H1 (cell line): Measurements from ENCODE around the gene RTN4RL2. TPM values are rescaled to one million over a fixed set of nuclear protein-coding genes. Genes with fewer than 3 reads are reported as not detected.

Experiments used
- CTCF ChIA-PET: fragments of 300-600 bp; sonication (Branson Sonifier 250); formaldehyde crosslinking; loops from one replicate; lab custom pipeline; 2021; ENCODE audit not compliant: partially characterized antibody; lab: Charles Lee
- POLR2A ChIA-PET: fragments of 300-600 bp; sonication (Branson Sonifier 250); formaldehyde crosslinking; loops from one replicate; lab custom pipeline; 2021; ENCODE audit warnings: inconsistent platforms; ENCODE audit not compliant: partially characterized antibody; lab: Charles Lee
- DNase-seq, 2 experiments: peaks; one replicate each; pipeline versions ENCODE4 v3.0.0 to v3.0.0-alpha.2; 2010 to 2022; ENCODE audit warnings: low spot score in 2 of 2, low read depth in 1 of 2, mixed read lengths in 1 of 2
- FAIRE-seq: peaks from 2 replicates; lab custom pipeline; 2011; peaks lifted over from hg19 to GRCh38; lab: Jason Lieb, UNC
- H2AFZ ChIP-seq: 2 replicates; pipeline ENCODE4 v1.8.1; 2012; ENCODE audit warnings: low read length, inconsistent platforms
- H2AK5ac ChIP-seq: 2 replicates; pipeline ENCODE4 v1.6.1; 2013; ENCODE audit warnings: low read depth, low read length
- H2BK120ac ChIP-seq: replicated peaks from 2 replicates; pipeline ENCODE3; 2013; ENCODE audit warnings: low read depth, low read length, inconsistent platforms
- H2BK12ac ChIP-seq: 2 replicates; pipeline ENCODE4 v1.6.1; 2013; ENCODE audit warnings: low read depth, low read length
- H2BK15ac ChIP-seq: 2 replicates; pipeline ENCODE4 v1.6.1; 2013; ENCODE audit warnings: low read length
- H2BK20ac ChIP-seq: 2 replicates; pipeline ENCODE4 v1.6.1; 2013; ENCODE audit warnings: low read length
- H2BK5ac ChIP-seq: 2 replicates; pipeline ENCODE4 v1.6.1; 2013; ENCODE audit warnings: low read depth, low read length
- H3K14ac ChIP-seq: 2 replicates; pipeline ENCODE4 v1.6.1; 2013; ENCODE audit warnings: inconsistent platforms; ENCODE audit not compliant: insufficient read length
- H3K18ac ChIP-seq: 2 replicates; pipeline ENCODE4 v1.6.1; 2013; ENCODE audit warnings: low read length; ENCODE audit errors: extremely low read depth
- H3K23ac ChIP-seq: 2 replicates; pipeline ENCODE4 v1.6.1; 2013; ENCODE audit warnings: inconsistent platforms; ENCODE audit not compliant: insufficient read length
- H3K23me2 ChIP-seq: 2 replicates; pipeline ENCODE4 v1.6.1; 2013; ENCODE audit warnings: low read depth, low read length
- H3K27ac ChIP-seq: 2 replicates; pipeline ENCODE4 v1.6.1; 2011; ENCODE audit warnings: low read depth, low read length, inconsistent platforms
- H3K27me3 ChIP-seq, 4 experiments: replicated peaks in 1 of 4; 1 replicate in 1 of 4; 2 replicates in 3 of 4; pipeline versions ENCODE4 v1.6.1 to v1.8.1; 2011 to 2013; ENCODE audit warnings: low read length in 3 of 4, mild to moderate bottlenecking in 3 of 4, inconsistent platforms in 2 of 4, mixed read lengths in 2 of 4, moderate library complexity in 1 of 4; ENCODE audit not compliant: control insufficient read depth in 3 of 4, insufficient read depth in 3 of 4; ENCODE audit errors: extremely low read depth in 1 of 4
- H3K36me3 ChIP-seq, 4 experiments: 2 replicates each; pipeline versions ENCODE4 v1.6.1 to v1.8.1; 2011 to 2013; ENCODE audit warnings: mild to moderate bottlenecking in 4 of 4, low read length in 3 of 4, moderate library complexity in 2 of 4, control low read depth in 1 of 4, inconsistent platforms in 1 of 4; ENCODE audit not compliant: insufficient read depth in 4 of 4, control insufficient read depth in 2 of 4
- H3K4ac ChIP-seq: replicated peaks from 2 replicates; pipeline ENCODE3; 2013; ENCODE audit warnings: low read length, low read depth, mixed read lengths, inconsistent platforms; ENCODE audit not compliant: insufficient read length
- H3K4me1 ChIP-seq, 4 experiments: replicated peaks in 1 of 4; 1 replicate in 1 of 4; 2 replicates in 3 of 4; pipeline versions ENCODE4 v1.6.1 to v1.8.1; 2011 to 2013; ENCODE audit warnings: low read length in 3 of 4, inconsistent platforms in 2 of 4, mixed read lengths in 1 of 4; ENCODE audit not compliant: insufficient read depth in 4 of 4, control insufficient read depth in 3 of 4
- H3K4me2 ChIP-seq, 2 experiments: 2 replicates each; pipeline versions ENCODE4 v1.6.1 to v1.8.1; 2011 to 2013; ENCODE audit warnings: low read depth in 2 of 2, low read length in 2 of 2, control low read depth in 1 of 2, inconsistent platforms in 1 of 2, mild to moderate bottlenecking in 1 of 2; ENCODE audit not compliant: insufficient read depth in 1 of 2
- H3K4me3 ChIP-seq, 4 experiments: fragments of 200-600, 300-600 bp in 1 of 4; sonication (generic), shearing (Covaris generic), sonication (Bioruptor Twin) in 1 of 4; 2 replicates each; pipeline versions ENCODE4 v1.5.1 to v1.8.1; 2011 to 2016; ENCODE audit warnings: low read length in 4 of 4, low read depth in 3 of 4, control low read depth in 2 of 4, inconsistent platforms in 2 of 4, mild to moderate bottlenecking in 2 of 4, mixed read lengths in 1 of 4, moderate library complexity in 1 of 4; ENCODE audit not compliant: insufficient read depth in 2 of 4; ENCODE audit errors: extremely low read depth in 1 of 4
- H3K56ac ChIP-seq: replicated peaks from 2 replicates; pipeline ENCODE3; 2013; ENCODE audit warnings: low read depth, mild to moderate bottlenecking, mixed read lengths, low read length, inconsistent platforms; ENCODE audit not compliant: insufficient read length
- H3K79me1 ChIP-seq: 2 replicates; pipeline ENCODE4 v1.6.1; 2013; ENCODE audit warnings: low read depth, low read length, control low read depth
- H3K79me2 ChIP-seq, 2 experiments: 2 replicates each; pipeline versions ENCODE4 v1.6.1 to v1.8.1; 2012 to 2013; ENCODE audit warnings: low read length in 2 of 2, mild to moderate bottlenecking in 2 of 2, inconsistent platforms in 1 of 2; ENCODE audit not compliant: insufficient read depth in 2 of 2, control insufficient read depth in 1 of 2
- H3K9ac ChIP-seq, 4 experiments: replicated peaks in 1 of 4; 1 replicate in 1 of 4; 2 replicates in 3 of 4; pipeline versions ENCODE4 v1.6.1 to v1.8.1; 2011 to 2013; ENCODE audit warnings: low read depth in 3 of 4, low read length in 3 of 4, control low read depth in 2 of 4, mild to moderate bottlenecking in 2 of 4, moderate library complexity in 2 of 4, inconsistent platforms in 1 of 4; ENCODE audit errors: extremely low read depth in 1 of 4
- H3K9me3 ChIP-seq, 2 experiments: 2 replicates each; pipeline versions ENCODE4 v1.6.1 to v1.8.1; 2012 to 2013; ENCODE audit warnings: mild to moderate bottlenecking in 2 of 2, moderate library complexity in 2 of 2, control low read depth in 1 of 2, inconsistent platforms in 1 of 2, low read depth in 1 of 2, low read length in 1 of 2, mixed read lengths in 1 of 2; ENCODE audit not compliant: insufficient read depth in 2 of 2
- H4K20me1 ChIP-seq, 2 experiments: replicated peaks in 1 of 2; 2 replicates each; pipeline versions ENCODE3 to v1.8.1; 2011 to 2013; ENCODE audit warnings: inconsistent platforms in 2 of 2, low read length in 2 of 2, mild to moderate bottlenecking in 1 of 2; ENCODE audit not compliant: insufficient read depth in 2 of 2, control insufficient read depth in 1 of 2
- H4K5ac ChIP-seq: 2 replicates; pipeline ENCODE4 v1.6.1; 2013; ENCODE audit warnings: low read length, low read depth, mixed read lengths, inconsistent platforms; ENCODE audit not compliant: insufficient read length
- H4K8ac ChIP-seq: 2 replicates; pipeline ENCODE4 v1.8.0; 2013; ENCODE audit warnings: mild to moderate bottlenecking, moderate library complexity, low read length, inconsistent platforms; ENCODE audit not compliant: insufficient read depth; ENCODE audit errors: extremely low read depth
- H4K91ac ChIP-seq: replicated peaks from 2 replicates; pipeline ENCODE3; 2013; ENCODE audit warnings: low read length, mixed read lengths, inconsistent platforms; ENCODE audit not compliant: insufficient read length
- ASH2L ChIP-seq: fragments of 200-600, 300-600 bp; sonication (generic); IDR thresholded peaks from one replicate; pipeline ENCODE4 v1.7.1; 2017; ENCODE audit warnings: low read length
- EZH2 ChIP-seq: fragments of 200-600 bp; sonication (generic); IDR thresholded peaks from 2 replicates; pipeline ENCODE4 v1.7.1; 2012; ENCODE audit warnings: low read depth, mild to moderate bottlenecking, moderate library complexity, low read length, inconsistent platforms; ENCODE audit not compliant: severe bottlenecking
- KDM1A ChIP-seq: fragments of 200-600, 300-600 bp; sonication (generic); IDR thresholded peaks from 2 replicates; pipeline ENCODE4 v1.7.1; 2016; ENCODE audit warnings: mild to moderate bottlenecking, low read length, borderline replicate concordance
- KDM4A ChIP-seq: IDR thresholded peaks from one replicate; pipeline ENCODE4 v1.7.1; 2012; ENCODE audit warnings: low read depth, mild to moderate bottlenecking, moderate library complexity, low read length, inconsistent platforms; ENCODE audit not compliant: severe bottlenecking
- POU5F1 ChIP-seq: IDR thresholded peaks from 2 replicates; pipeline ENCODE4 v1.6.1; 2011; ENCODE audit warnings: low read depth, mild to moderate bottlenecking, low read length, moderate library complexity
- SAP30 ChIP-seq: fragments of 300-600 bp; sonication (generic); IDR thresholded peaks from 2 replicates; pipeline ENCODE4 v1.7.1; 2012; ENCODE audit warnings: low read length, moderate library complexity, mild to moderate bottlenecking, inconsistent platforms; ENCODE audit not compliant: insufficient read depth, insufficient replicate concordance
- SUZ12 ChIP-seq: fragments of 200-600 bp; sonication (generic); IDR thresholded peaks from 2 replicates; pipeline ENCODE4 v1.6.1; 2012; ENCODE audit warnings: mild to moderate bottlenecking, inconsistent platforms, low read length, moderate library complexity, mixed read lengths
- TAF1 ChIP-seq: IDR thresholded peaks from 2 replicates; pipeline ENCODE4 v1.6.1; 2011; ENCODE audit warnings: mild to moderate bottlenecking, low read depth, low read length
- WGBS, 2 experiments: shearing (Covaris generic) in 1 of 2; methylation state at CpG; one replicate each; pipeline versions ENCODE4 v1.1.6 to v1.1.7; 2013 to 2015; ENCODE audit warnings: low lambda C conversion rate in 2 of 2, mixed read lengths in 2 of 2, inconsistent platforms in 1 of 2, low coverage in 1 of 2, missing lambda C conversion rate in 1 of 2; ENCODE audit not compliant: insufficient replicate concordance in 2 of 2, insufficient coverage in 1 of 2, insufficient read length in 1 of 2; ENCODE audit errors: extremely low coverage in 1 of 2, missing lambda C conversion rate in 1 of 2; 5-methylcytosine and 5-hydroxymethylcytosine counted together
- polyA plus RNA-seq, 7 experiments: library from polyadenylated mRNA; depleted of rRNA in 3 of 7; stranded (reverse) in 5 of 7; unstranded in 2 of 7; fragments of >200 nt in 5 of 7; fragments of 200-250 nt in 2 of 7; gene quantifications; 1 replicate in 5 of 7; 2 replicates in 1 of 7; 4 replicates in 1 of 7; pipeline versions ENCODE4 v1.2.1 to v1.2.3, GENCODE V29; 2011 to 2013; ENCODE audit warnings: missing spikeins in 2 of 7, mixed read lengths in 2 of 7
- total RNA-seq: library from RNA; stranded (reverse); fragmentation: NEBNext Ultra II Directional; extraction: Animal tissue kit (Norgen Biotek cat#: 25700); gene quantifications from 2 replicates; pipeline ENCODE4 v1.2.1, GENCODE V29; 2021
- TF ChIP-seq, protein P1 (sequence below): IDR thresholded peaks from 2 replicates; pipeline ENCODE4 v1.6.1; 2012; ENCODE audit warnings: inconsistent platforms

The RTN4RL2 gene
- total and polyA plus RNA-seq, 2 of the 8 experiments (the other 6 are each of a cell fraction or from before 2014, with no cell fraction given): 11.4 to 23.7 TPM

DNA sequence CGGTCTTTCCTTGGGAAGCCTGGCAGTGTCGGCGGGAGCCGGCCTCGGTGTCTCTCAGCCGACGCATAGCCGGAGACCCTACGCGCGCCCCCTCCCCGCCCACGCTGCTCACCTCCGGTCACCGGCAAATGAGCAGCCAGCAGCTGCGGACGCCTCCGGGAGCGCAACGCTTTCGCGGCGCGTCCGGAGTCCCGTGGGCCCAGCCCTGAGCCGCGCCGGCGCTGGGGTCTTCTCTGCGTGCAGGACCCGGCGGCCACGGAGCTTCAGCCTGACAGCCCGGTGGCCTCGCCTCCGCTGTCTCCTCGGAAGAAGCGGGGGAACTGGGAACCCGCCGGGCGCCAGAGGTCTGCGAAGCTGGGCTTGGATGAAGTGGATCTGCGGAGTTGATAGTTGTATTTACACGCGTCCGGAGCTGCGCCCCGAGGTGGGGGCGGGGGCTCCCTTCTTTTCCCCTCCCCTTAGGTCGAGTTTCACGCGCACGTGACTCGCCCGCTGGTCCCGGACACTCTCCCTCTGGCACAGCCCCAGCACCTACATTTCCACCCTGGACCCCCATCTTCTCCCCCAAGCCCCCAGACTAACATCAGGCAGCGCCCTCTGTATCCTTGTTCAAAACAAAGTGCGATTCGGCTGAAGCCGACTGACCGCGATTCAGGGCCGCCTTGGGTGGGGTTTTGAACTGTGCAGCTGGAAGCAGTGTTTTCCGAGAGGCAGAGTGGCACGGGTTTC is 55.2 kb downstream of the RTN4RL2 start, which contains the start of gene SLC43A1:
Gene SLC43A1, minus strand, starts transcription at position 371 of the 729 bp plus-strand sequence. CDS start 1,591 bp downstream, outside the sequence.
- POLR2A ChIA-PET: interaction anchor here (0.8 to 8.4 kb wide), 20 partner anchors 10 to 192 kb away, joined by 3 to 110 read pairs (median 15); partner anchors contain the start of genes RTN4RL2, SMTNL1, TIMM10 and YPEL4
- H3K23me2 ChIP-seq: peaks cover 19% of the 10 kb centered on the region; the same call in 1 of the 2 replicates
- H3K4me3 ChIP-seq: peak within 1 kb of the TSS; percentile 49 to 76 (median 68)
- H3K56ac ChIP-seq: peak within 1 kb of the TSS; percentile 46
- H3K4me2 ChIP-seq: peak within 1 kb of the TSS; percentile 56 to 95
- H2BK20ac ChIP-seq: no peak within 1 kb of the TSS
- H3K79me1 ChIP-seq: 0 out of 2 replicates have a peak, but pooled peaks cover 2% of the 10 kb centered on the region
- H4K91ac ChIP-seq: peak within 1 kb of the TSS; percentile 60
- peaks cover 0 to 17% of the 10 kb centered on the region in 2 experiments; a peak in 3 of 4 replicates for H3K79me2 ChIP-seq
- H3K14ac ChIP-seq: no peak within 1 kb of the TSS
- peak within 1 kb of the TSS; percentile 87 for H3K18ac ChIP-seq
- H2BK15ac ChIP-seq: no peak within 1 kb of the TSS
- CTCF ChIA-PET: interaction anchor here (0.6 to 25.4 kb wide), 10 partner anchors 12 to 151 kb away, joined by 3 to 1146 read pairs (median 4); partner anchors contain the start of genes RTN4RL2 and TIMM10
- 1% methylated on average over 65 of the region's 66 CpGs; no CpG with 5 or more reads in 1 of the 2 experiments for WGBS, 2 experiments
- H4K20me1 ChIP-seq: peaks cover 2 to 3% of the 10 kb centered on the region in 2 experiments
- no peaks in the 10 kb centered on the region for H3K36me3 ChIP-seq
- DNase-seq (peak in 1 of 2 experiments; percentile 66), FAIRE-seq (no peak)
- H3K23ac ChIP-seq: no peak within 1 kb of the TSS
- H3K9ac ChIP-seq: peak within 1 kb of the TSS; percentile 0 to 56 (median 50); a peak in 6 of 7 replicates
- no peak within 1 kb of the TSS for H3K27ac ChIP-seq
- peak within 1 kb of the TSS; percentile 23 for H3K4ac ChIP-seq
- peaks cover 3 to 10% (median 5%) of the 10 kb centered on the region in 4 experiments for H3K4me1 ChIP-seq
- peaks cover 0 to 21% (median 10%) of the 10 kb centered on the region in 4 experiments; a peak in 4 of 7 replicates for H3K27me3 ChIP-seq
- peak within 1 kb of the TSS; percentile 13 for H2BK120ac ChIP-seq
- no peaks in the 10 kb centered on the region for H3K9me3 ChIP-seq
- H2AFZ ChIP-seq: peak within 1 kb of the TSS; percentile 48; the same call in 1 of the 2 replicates
- H2BK5ac ChIP-seq: no peak within 1 kb of the TSS; the same call in 1 of the 2 replicates
- H2AK5ac ChIP-seq: no peak within 1 kb of the TSS
- H4K5ac ChIP-seq: no peak within 1 kb of the TSS
- H2BK12ac ChIP-seq: peak within 1 kb of the TSS; percentile 39; the same call in 1 of the 2 replicates
- peak within 1 kb of the TSS; percentile 91; the same call in 1 of the 2 replicates for H4K8ac ChIP-seq
- TF ChIP-seq SUZ12 (peak; percentile 49), KDM4A (peak; percentile 73), SAP30 (peak; percentile 74), TAF1 (0 out of 2 replicates have a peak, but pooled peaks have one; percentile 31), KDM1A (0 out of 2 replicates have a peak, but pooled peaks have one; percentile 9), EZH2 (no peak), ASH2L (no peak), POU5F1 (no peak)
- TF ChIP-seq, protein P1, sequence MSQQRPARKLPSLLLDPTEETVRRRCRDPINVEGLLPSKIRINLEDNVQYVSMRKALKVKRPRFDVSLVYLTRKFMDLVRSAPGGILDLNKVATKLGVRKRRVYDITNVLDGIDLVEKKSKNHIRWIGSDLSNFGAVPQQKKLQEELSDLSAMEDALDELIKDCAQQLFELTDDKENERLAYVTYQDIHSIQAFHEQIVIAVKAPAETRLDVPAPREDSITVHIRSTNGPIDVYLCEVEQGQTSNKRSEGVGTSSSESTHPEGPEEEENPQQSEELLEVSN: 0 out of 2 replicates have a peak, but pooled peaks have one; percentile 23
